Activated naive CD4-positive, alpha-beta T cell treated with anti-CD3 and anti-CD28 coated beads, Interleukin-2, amount 50 U/mL, for 72 hours (primary cell): Measurements from ENCODE around the gene MAN2B1. TPM values are rescaled to one million over a fixed set of nuclear protein-coding genes. Genes with fewer than 3 reads are reported as not detected.

Experiments used
- ATAC-seq, 2 donors: fragments of 150-1000 bp; cut with Tn5 transposase; 2 replicates each; pipeline ENCODE4 v1.10.0; 2021; ENCODE audit warnings: mild to moderate bottlenecking in 2 of 2, moderate library complexity in 2 of 2
- DNase-seq, 2 donors: peaks; one replicate each; pipeline ENCODE4 v3.0.0; 2021 to 2022; ENCODE audit warnings: low spot score in 2 of 2
- H3K27ac Mint-ChIP-seq, 2 donors: one replicate each; pipeline ENCODE4 v1.8.0; 2022; ENCODE audit warnings: mild to moderate bottlenecking in 2 of 2, mixed read lengths in 2 of 2
- H3K36me3 Mint-ChIP-seq, 2 donors: one replicate each; pipeline ENCODE4 v1.8.0; 2022; ENCODE audit warnings: mixed read lengths in 2 of 2
- H3K9me3 Mint-ChIP-seq, 2 donors: one replicate each; pipeline ENCODE4 v1.8.0; 2022; ENCODE audit warnings: mixed read lengths in 2 of 2
- total RNA-seq, 2 donors: library from RNA; stranded (reverse); gene quantifications; one replicate each; pipeline ENCODE4 v1.2.3, GENCODE V29; 2022

The MAN2B1 gene
- total RNA-seq, 2 donors from 2014 or later: 136 to 174 TPM

GRCh38 chr19:12672744-12673143 lies 6.2 kb upstream of the MAN2B1 start:
- H3K9me3 Mint-ChIP-seq: no peaks in the 10 kb centered on the region
- DNase-seq (no peak), ATAC-seq (no peak)
- peaks cover 24 to 35% of the 10 kb centered on the region in 2 donors for H3K36me3 Mint-ChIP-seq
- H3K27ac Mint-ChIP-seq: no peak overlapping the region

GRCh38 chr19:12670159-12670928 lies 3.8 kb upstream of the MAN2B1 start:
- no peaks in the 10 kb centered on the region for H3K9me3 Mint-ChIP-seq
- H3K27ac Mint-ChIP-seq: peak overlapping the region; percentile 98 to 100
- DNase-seq: no peak
- ATAC-seq: no peak
- peaks cover 30 to 34% of the 10 kb centered on the region in 2 donors for H3K36me3 Mint-ChIP-seq

GRCh38 chr19:12669270-12670158 lies 3.0 kb upstream of the MAN2B1 start:
- no peaks in the 10 kb centered on the region for H3K9me3 Mint-ChIP-seq
- ATAC-seq (peak; percentile 36 to 39), DNase-seq (peak; percentile 75 to 82)
- H3K27ac Mint-ChIP-seq: peak overlapping the region; percentile 98 to 100
- peaks cover 31 to 34% of the 10 kb centered on the region in 2 donors for H3K36me3 Mint-ChIP-seq

GRCh38 chr19:12668932-12669269 lies 2.4 kb upstream of the MAN2B1 start:
- ATAC-seq: peak; percentile 15 to 35
- Mint-ChIP-seq H3K27ac (peak overlapping the region; percentile 98 to 100), H3K36me3 (peaks cover 34 to 36% of the 10 kb centered on the region in 2 donors)

GRCh38 chr19:12668346-12668745 lies 1.8 kb upstream of the MAN2B1 start:
- DNase-seq (no peak), ATAC-seq (no peak)
- H3K36me3 Mint-ChIP-seq: peaks cover 34 to 36% of the 10 kb centered on the region in 2 donors
- H3K27ac Mint-ChIP-seq: peak overlapping the region; percentile 98 to 100
- H3K9me3 Mint-ChIP-seq: no peaks in the 10 kb centered on the region

More at GRCh38 chr19:12668932-12669269, 2.4 kb upstream of the MAN2B1 start:
- no peaks in the 10 kb centered on the region for H3K9me3 Mint-ChIP-seq
- DNase-seq: peak in 1 of 2 donors; percentile 70

- Mint-ChIP-seq H3K9me3 (no peaks in the 10 kb centered on the region), H3K36me3 (peaks cover 34 to 36% of the 10 kb centered on the region in 2 donors), H3K27ac (peak overlapping the region; percentile 60 to 92)
- ATAC-seq: no peak
- DNase-seq: no peak
Observed at GRCh38 chr19:12667731-12668302, 1.3 kb upstream of the MAN2B1 start.

GRCh38 chr19:12665671-12666264 lies 774 bp downstream of the MAN2B1 start:
- Mint-ChIP-seq H3K9me3 (no peaks in the 10 kb centered on the region), H3K36me3 (peaks cover 34 to 36% of the 10 kb centered on the region in 2 donors), H3K27ac (peak overlapping the region; percentile 92 to 96)
- ATAC-seq (peak; percentile 14 to 28), DNase-seq (no peak)

- Mint-ChIP-seq H3K9me3 (no peaks in the 10 kb centered on the region), H3K27ac (peak overlapping the region; percentile 92 to 96), H3K36me3 (peaks cover 30 to 36% of the 10 kb centered on the region in 2 donors)
- ATAC-seq: peak; percentile 28 to 36
- DNase-seq: peak in 1 of 2 donors; percentile 57
Observed at GRCh38 chr19:12665281-12665573, 1.3 kb downstream of the MAN2B1 start.

- DNase-seq: no peak
- peaks cover 30% of the 10 kb centered on the region in 2 donors for H3K36me3 Mint-ChIP-seq
- peak overlapping the region; percentile 92 to 96 for H3K27ac Mint-ChIP-seq
- no peaks in the 10 kb centered on the region for H3K9me3 Mint-ChIP-seq
- no peak for ATAC-seq
Observed at GRCh38 chr19:12664406-12665280, 1.9 kb downstream of the MAN2B1 start.

- Mint-ChIP-seq H3K9me3 (no peaks in the 10 kb centered on the region), H3K36me3 (peaks cover 20 to 27% of the 10 kb centered on the region in 2 donors), H3K27ac (no peak overlapping the region)
- no peak for DNase-seq
- no peak for ATAC-seq
Observed at GRCh38 chr19:12660980-12661379, 5.6 kb downstream of the MAN2B1 start.

GRCh38 chr19:12657966-12658365 lies 8.6 kb downstream of the MAN2B1 start:
- peaks cover 24 to 25% of the 10 kb centered on the region in 2 donors for H3K36me3 Mint-ChIP-seq
- ATAC-seq: no peak
- no peaks in the 10 kb centered on the region for H3K9me3 Mint-ChIP-seq
- DNase-seq: no peak
- H3K27ac Mint-ChIP-seq: no peak overlapping the region

GRCh38 chr19:12656899-12657571 lies 9.5 kb downstream of the MAN2B1 start:
- DNase-seq: peak in 1 of 2 donors; percentile 42
- ATAC-seq: peak in 1 of 2 donors; percentile 56
- no peak overlapping the region for H3K27ac Mint-ChIP-seq
- no peaks in the 10 kb centered on the region for H3K9me3 Mint-ChIP-seq
- H3K36me3 Mint-ChIP-seq: peaks cover 24 to 25% of the 10 kb centered on the region in 2 donors

- no peak for DNase-seq
- Mint-ChIP-seq H3K9me3 (no peaks in the 10 kb centered on the region), H3K36me3 (peaks cover 24 to 31% of the 10 kb centered on the region in 2 donors), H3K27ac (peak overlapping the region in 1 of 2 donors; percentile 6)
- no peak for ATAC-seq
Observed at GRCh38 chr19:12655546-12655945, 11.0 kb downstream of the MAN2B1 start.

GRCh38 chr19:12652219-12652618 lies 14.3 kb downstream of the MAN2B1 start:
- H3K9me3 Mint-ChIP-seq: no peaks in the 10 kb centered on the region
- H3K36me3 Mint-ChIP-seq: peaks cover 17 to 31% of the 10 kb centered on the region in 2 donors
- H3K27ac Mint-ChIP-seq: no peak overlapping the region
- ATAC-seq (no peak), DNase-seq (no peak)

- H3K36me3 Mint-ChIP-seq: peaks cover 0 to 11% of the 10 kb centered on the region in 2 donors
- ATAC-seq: no peak
- no peak for DNase-seq
- H3K27ac Mint-ChIP-seq: no peak overlapping the region
- no peaks in the 10 kb centered on the region for H3K9me3 Mint-ChIP-seq
Observed at GRCh38 chr19:12649941-12650340, 16.6 kb downstream of the MAN2B1 start.
